ENCODE data around the gene LSS. TPM values are rescaled to one million over a fixed set of nuclear protein-coding genes. Genes with fewer than 3 reads are reported as not detected.

The LSS gene
- total RNA-seq, 2 experiments from 2014 or later: 30.4 TPM

DNA sequence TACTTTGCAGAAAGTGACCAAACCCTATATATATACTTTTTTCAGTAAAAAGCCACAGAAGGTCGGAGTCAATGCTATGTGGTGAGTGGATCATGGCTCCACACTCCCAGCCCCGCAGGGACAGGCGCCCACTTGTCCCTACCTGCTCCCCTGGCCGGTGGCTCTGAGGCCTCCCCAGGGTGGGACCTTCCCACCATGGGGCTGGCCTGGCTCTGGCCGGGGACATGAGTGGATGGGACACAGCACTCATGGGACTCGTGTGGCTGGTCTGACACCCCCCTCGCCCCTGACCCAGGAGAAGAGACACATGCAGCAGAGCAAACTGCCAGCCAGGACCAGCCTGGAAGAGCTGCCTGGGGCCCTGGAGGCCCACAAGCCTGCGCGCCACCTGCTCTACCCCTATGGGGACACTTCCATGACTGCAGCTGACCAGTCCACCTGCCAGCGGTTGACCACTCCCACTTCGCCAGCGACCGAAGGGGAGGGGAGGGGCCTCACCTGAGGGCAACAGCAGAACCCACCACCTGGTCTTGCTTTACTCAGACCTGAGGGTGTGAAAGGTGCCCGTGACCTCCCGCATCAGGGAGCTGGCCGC lies 46.5 kb downstream of the LSS start:
- H3K27me3 ChIP-seq (ENCODE audit: control insufficient read depth in 1 of 2, insufficient read depth in 2 of 2, low read length in 2 of 2): peaks cover 0 to 3% of the 10 kb centered on the region in 2 experiments
- CTCF ChIA-PET: no interaction called here
- no peak for TF ChIP-seq CTCF (IDR thresholded peaks at IDR 0.05)
- no peaks in the 10 kb centered on the region for H3K36me3 Mint-ChIP-seq (ENCODE audit: low read depth)
- POLR2A ChIA-PET: no interaction called here
- intact Hi-C loops (cut with DNase I, micrococcal nuclease): loop anchor here in 1 of 2 experiments (10.0 kb wide), 1 partner anchor 87 kb away; the partner anchor contains the start of gene COL6A2
- H3K27ac ChIP-seq (ENCODE audit: low read depth in 1 of 2, low read length in 2 of 2): no peak overlapping the region
- H3K27ac Mint-ChIP-seq: no peak overlapping the region
- no peaks in the 10 kb centered on the region for H3K36me3 ChIP-seq (ENCODE audit: insufficient read depth, low read length)
- peak overlapping the region; percentile 7 for H3K4me3 Mint-ChIP-seq
- H3K4me3 ChIP-seq (ENCODE audit: low read length): no peak overlapping the region
- no peak for ATAC-seq (ENCODE audit: poor library complexity)
- H3K27me3 Mint-ChIP-seq: no peaks in the 10 kb centered on the region
- H3K9me3 Mint-ChIP-seq: peaks cover 2% of the 10 kb centered on the region
- DNase-seq: no peak
- peaks cover 11% of the 10 kb centered on the region for H3K4me1 Mint-ChIP-seq (ENCODE audit: low read depth)
- peaks cover 0 to 6% of the 10 kb centered on the region in 2 experiments for H3K9me3 ChIP-seq (ENCODE audit: control insufficient read depth in 1 of 2, insufficient read depth in 1 of 2, low read length in 2 of 2)
- H3K4me1 ChIP-seq (ENCODE audit: insufficient read depth, low read length): peaks cover 25% of the 10 kb centered on the region

DNA sequence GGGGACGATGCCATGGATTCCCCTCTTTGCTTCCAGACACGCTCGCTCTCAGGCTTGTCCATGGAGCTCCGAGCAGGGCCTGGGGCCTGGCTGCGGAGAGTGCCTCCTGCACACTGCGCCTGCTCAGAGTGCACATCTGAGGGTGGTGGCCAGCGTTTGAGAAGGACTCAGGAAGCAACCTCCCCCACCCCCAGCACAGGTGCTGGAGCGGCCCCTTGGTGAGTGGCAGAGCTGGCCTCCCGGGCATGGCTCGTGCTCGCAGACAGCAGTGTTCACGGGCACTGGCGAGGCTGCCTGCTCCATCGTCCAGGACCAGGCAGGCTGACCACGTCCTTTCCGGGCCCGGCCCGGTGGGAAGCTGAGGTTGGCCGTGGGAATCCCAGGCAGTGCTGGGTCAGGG lies 47.1 kb downstream of the LSS start:
- ChIA-PET CTCF (no interaction called here), POLR2A (no interaction called here)
- Mint-ChIP-seq H3K9me3 (peaks cover 5% of the 10 kb centered on the region), H3K4me1 (ENCODE audit: low read depth) (peaks cover 11% of the 10 kb centered on the region), H3K27me3 (no peaks in the 10 kb centered on the region), H3K4me3 (no peak overlapping the region), H3K36me3 (ENCODE audit: low read depth) (no peaks in the 10 kb centered on the region), H3K27ac (no peak overlapping the region)
- no peak overlapping the region for H3K27ac ChIP-seq (ENCODE audit: low read depth in 1 of 2, low read length in 2 of 2)
- ATAC-seq (ENCODE audit: poor library complexity) (no peak), DNase-seq (no peak)
- no peaks in the 10 kb centered on the region for H3K36me3 ChIP-seq (ENCODE audit: insufficient read depth, low read length)
- peaks cover 0 to 6% of the 10 kb centered on the region in 2 experiments for H3K9me3 ChIP-seq (ENCODE audit: control insufficient read depth in 1 of 2, insufficient read depth in 1 of 2, low read length in 2 of 2)
- intact Hi-C loops (cut with DNase I, micrococcal nuclease): loop anchor here in 1 of 2 experiments (10.0 kb wide), 1 partner anchor 87 kb away; the partner anchor contains the start of gene COL6A2
- no peak overlapping the region for H3K4me3 ChIP-seq (ENCODE audit: low read length)
- peaks cover 0 to 3% of the 10 kb centered on the region in 2 experiments for H3K27me3 ChIP-seq (ENCODE audit: control insufficient read depth in 1 of 2, insufficient read depth in 2 of 2, low read length in 2 of 2)
- no peak for TF ChIP-seq CTCF (IDR thresholded peaks at IDR 0.05)
- H3K4me1 ChIP-seq (ENCODE audit: insufficient read depth, low read length): peaks cover 25% of the 10 kb centered on the region

- no peaks in the 10 kb centered on the region for H3K36me3 ChIP-seq (ENCODE audit: insufficient read depth, low read length)
- no peak for ATAC-seq (ENCODE audit: poor library complexity)
- Mint-ChIP-seq H3K4me3 (no peak overlapping the region), H3K27me3 (no peaks in the 10 kb centered on the region), H3K4me1 (ENCODE audit: low read depth) (peaks cover 11% of the 10 kb centered on the region), H3K36me3 (ENCODE audit: low read depth) (no peaks in the 10 kb centered on the region), H3K27ac (no peak overlapping the region), H3K9me3 (peaks cover 5% of the 10 kb centered on the region)
- H3K4me1 ChIP-seq (ENCODE audit: insufficient read depth, low read length): peaks cover 25% of the 10 kb centered on the region
- H3K4me3 ChIP-seq (ENCODE audit: low read length): no peak overlapping the region
- H3K27ac ChIP-seq (ENCODE audit: low read depth in 1 of 2, low read length in 2 of 2): no peak overlapping the region
- ChIA-PET CTCF (no interaction called here), POLR2A (no interaction called here)
- no peak for TF ChIP-seq CTCF (IDR thresholded peaks at IDR 0.05)
- H3K9me3 ChIP-seq (ENCODE audit: control insufficient read depth in 1 of 2, insufficient read depth in 1 of 2, low read length in 2 of 2): peaks cover 0 to 6% of the 10 kb centered on the region in 2 experiments
- intact Hi-C loops (cut with DNase I, micrococcal nuclease): loop anchor here in 1 of 2 experiments (10.0 kb wide), 1 partner anchor 86 kb away; the partner anchor contains the start of gene COL6A2
- no peak for DNase-seq
- peaks cover 0 to 3% of the 10 kb centered on the region in 2 experiments for H3K27me3 ChIP-seq (ENCODE audit: control insufficient read depth in 1 of 2, insufficient read depth in 2 of 2, low read length in 2 of 2)
These were observed 47.7 kb downstream of the LSS start for GRCh38 chr21:46180778-46181391.
